Tibial nerve (tissue), 4 donors: ENCODE measurements around the gene PLPP1. TPM values are rescaled to one million over a fixed set of nuclear protein-coding genes. Genes with fewer than 3 reads are reported as not detected.

Experiments
- DNase-seq, 2 donors: peaks; one replicate each; pipeline ENCODE4 v3.0.0-alpha.2; 2019; ENCODE audit warnings: low spot score in 2 of 2
- H3K27ac ChIP-seq, 4 donors: fragments of 200-600 bp; sonication (generic) in 3 of 4; one replicate each; pipeline ENCODE4 v1.5.1; 2017 to 2019; ENCODE audit warnings: mild to moderate bottlenecking in 1 of 4
- H3K27me3 ChIP-seq, 2 donors: fragments of 200-600 bp; sonication (generic) in 1 of 2; one replicate each; pipeline versions ENCODE4 v1.5.1 to v1.6.0; 2017 to 2019
- H3K36me3 ChIP-seq, 3 donors: fragments of 200-600 bp; sonication (generic); one replicate each; pipeline ENCODE4 v1.5.1; 2018 to 2019
- H3K4me1 ChIP-seq, 4 donors: fragments of 200-600 bp; sonication (generic) in 3 of 4; one replicate each; pipeline ENCODE4 v1.5.1; 2017 to 2019
- H3K4me3 ChIP-seq, 4 donors: fragments of 200-600 bp; sonication (generic) in 3 of 4; one replicate each; pipeline ENCODE4 v1.5.1; 2017 to 2019; ENCODE audit warnings: mild to moderate bottlenecking in 1 of 4, moderate library complexity in 1 of 4
- H3K9me3 ChIP-seq, 4 donors: fragments of 200-600 bp; sonication (generic) in 3 of 4; one replicate each; pipeline ENCODE4 v1.5.1; 2017 to 2019
- EP300 ChIP-seq, 2 donors: sonication (generic); formaldehyde crosslinking; IDR thresholded peaks; one replicate each; pipeline ENCODE4 v1.6.1; 2017; ENCODE audit warnings: antibody characterized with exemption in 2 of 2, mild to moderate bottlenecking in 1 of 2
- POLR2A ChIP-seq, 2 donors: fragments of 450-650 bp; IDR thresholded peaks; one replicate each; pipeline ENCODE4 v1.6.1; 2017; ENCODE audit warnings: antibody characterized with exemption in 2 of 2, mild to moderate bottlenecking in 2 of 2, moderate library complexity in 2 of 2
- WGBS, 2 donors: methylation state at CpG; one replicate each; pipeline ENCODE4 v1.1.5; 2018; 5-methylcytosine and 5-hydroxymethylcytosine counted together
- total RNA-seq, 4 donors: library from RNA; depleted of rRNA; stranded (reverse); fragments of >200 nt; gene quantifications; one replicate each; pipeline ENCODE4 v1.1.0, GENCODE V29; 2016
- TF ChIP-seq, protein P1 (sequence below), 5 experiments: fragments of 200-600 bp in 3 of 5; fragments of 450-650 bp in 2 of 5; sonication (generic) in 3 of 5; IDR thresholded peaks; one replicate each; pipeline ENCODE4 v1.5.1; 2016 to 2019; ENCODE audit warnings: antibody characterized with exemption in 5 of 5, mild to moderate bottlenecking in 3 of 5, moderate library complexity in 2 of 5

PLPP1 gene
- total RNA-seq, 4 donors from 2014 or later = 380 to 568 (median 427) TPM

DNA sequence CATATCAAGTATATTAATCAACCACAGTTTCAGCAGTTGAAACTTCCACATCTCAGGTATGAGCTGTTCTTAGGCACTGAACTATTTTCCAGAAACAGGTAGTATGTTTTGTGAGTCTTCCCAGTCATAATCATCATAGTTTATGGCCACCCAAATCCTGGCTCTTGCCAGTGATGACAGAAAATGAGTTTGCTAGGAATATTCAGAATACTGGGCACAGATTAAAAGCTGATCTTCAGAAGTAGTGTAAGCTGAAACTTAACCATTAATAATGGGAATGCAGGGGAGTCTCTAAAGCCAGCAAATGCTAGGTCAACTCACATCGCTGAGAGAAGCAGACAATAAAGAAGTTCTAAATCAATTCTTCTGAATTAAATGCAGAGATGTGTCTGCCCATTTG, 64.5 kb downstream of the PLPP1 start:
- TF ChIP-seq POLR2A (IDR thresholded peaks at IDR 0.05) (no peak), EP300 (IDR thresholded peaks at IDR 0.05) (no peak)
- TF ChIP-seq, protein P1, sequence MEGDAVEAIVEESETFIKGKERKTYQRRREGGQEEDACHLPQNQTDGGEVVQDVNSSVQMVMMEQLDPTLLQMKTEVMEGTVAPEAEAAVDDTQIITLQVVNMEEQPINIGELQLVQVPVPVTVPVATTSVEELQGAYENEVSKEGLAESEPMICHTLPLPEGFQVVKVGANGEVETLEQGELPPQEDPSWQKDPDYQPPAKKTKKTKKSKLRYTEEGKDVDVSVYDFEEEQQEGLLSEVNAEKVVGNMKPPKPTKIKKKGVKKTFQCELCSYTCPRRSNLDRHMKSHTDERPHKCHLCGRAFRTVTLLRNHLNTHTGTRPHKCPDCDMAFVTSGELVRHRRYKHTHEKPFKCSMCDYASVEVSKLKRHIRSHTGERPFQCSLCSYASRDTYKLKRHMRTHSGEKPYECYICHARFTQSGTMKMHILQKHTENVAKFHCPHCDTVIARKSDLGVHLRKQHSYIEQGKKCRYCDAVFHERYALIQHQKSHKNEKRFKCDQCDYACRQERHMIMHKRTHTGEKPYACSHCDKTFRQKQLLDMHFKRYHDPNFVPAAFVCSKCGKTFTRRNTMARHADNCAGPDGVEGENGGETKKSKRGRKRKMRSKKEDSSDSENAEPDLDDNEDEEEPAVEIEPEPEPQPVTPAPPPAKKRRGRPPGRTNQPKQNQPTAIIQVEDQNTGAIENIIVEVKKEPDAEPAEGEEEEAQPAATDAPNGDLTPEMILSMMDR (IDR thresholded peaks at IDR 0.05) = no peak
- Histone ChIP-seq H3K27me3 (no peaks in the 10 kb centered on the region), H3K36me3 (peaks cover 0 to 17% (median 0%) of the 10 kb centered on the region in 3 donors), H3K27ac (no peak overlapping the region), H3K4me1 (peaks cover 0 to 11% (median 3%) of the 10 kb centered on the region in 4 donors), H3K4me3 (no peak overlapping the region), H3K9me3 (no peaks in the 10 kb centered on the region)
- 83 to 95% methylated on average over 1 of the region's 1 CpG for WGBS, 2 donors
- DNase-seq = no peak

DNA sequence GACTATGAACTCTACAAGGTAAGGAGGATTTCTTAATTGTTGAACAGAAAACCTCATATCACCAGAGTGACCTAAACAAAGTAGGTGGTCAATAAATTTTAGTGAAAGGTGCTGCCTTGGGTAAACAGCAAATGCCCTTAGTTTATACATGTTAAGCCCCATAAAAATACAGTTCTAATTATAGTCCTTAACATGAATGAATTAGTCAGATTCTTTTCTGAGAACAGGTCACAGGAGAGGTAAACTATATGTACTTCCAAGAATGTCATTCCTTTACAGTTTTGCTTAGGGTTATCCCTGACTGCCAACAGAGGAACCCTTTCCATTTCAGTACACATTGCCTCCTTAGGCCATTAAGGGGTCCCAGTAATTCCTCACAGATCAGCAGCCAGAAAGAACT, 64.9 kb downstream of the PLPP1 start:
- TF ChIP-seq EP300 (IDR thresholded peaks at IDR 0.05) (no peak), POLR2A (IDR thresholded peaks at IDR 0.05) (no peak)
- TF ChIP-seq, protein P1 (IDR thresholded peaks at IDR 0.05) = no peak
- Histone ChIP-seq H3K9me3 (no peaks in the 10 kb centered on the region), H3K27ac (no peak overlapping the region), H3K4me1 (peaks cover 0 to 11% (median 3%) of the 10 kb centered on the region in 4 donors), H3K4me3 (no peak overlapping the region), H3K36me3 (peaks cover 0 to 21% (median 0%) of the 10 kb centered on the region in 3 donors), H3K27me3 (no peaks in the 10 kb centered on the region)
- DNase-seq = no peak

GRCh38 chr5:55467862-55468551, 66.8 kb downstream of the PLPP1 start:
- TF ChIP-seq, protein P1 (IDR thresholded peaks at IDR 0.05) = no peak
- no peak for TF ChIP-seq POLR2A (IDR thresholded peaks at IDR 0.05)

DNA sequence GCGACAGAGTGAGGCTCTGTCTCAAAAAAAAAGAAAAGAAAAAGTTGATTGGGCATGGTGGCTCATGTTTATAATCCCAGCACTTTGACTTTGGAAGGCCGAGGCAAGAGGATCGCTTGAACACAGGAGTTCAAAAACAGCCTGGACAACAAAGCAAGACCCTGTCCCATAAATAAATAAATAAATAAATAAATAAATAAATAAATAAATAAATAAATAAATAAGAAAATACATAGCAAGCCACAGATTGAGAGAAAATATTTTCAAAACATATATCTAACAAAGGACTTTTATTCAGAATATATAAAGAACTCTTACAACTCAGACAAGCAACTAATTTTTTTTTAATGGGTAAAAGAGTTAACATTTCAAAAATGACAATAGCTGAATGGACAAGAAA, 71.2 kb downstream of the PLPP1 start:
- TF ChIP-seq, protein P1 (IDR thresholded peaks at IDR 0.05) = no peak
- TF ChIP-seq EP300 (IDR thresholded peaks at IDR 0.05) (no peak), POLR2A (IDR thresholded peaks at IDR 0.05) (no peak)
- Histone ChIP-seq H3K9me3 (no peaks in the 10 kb centered on the region), H3K36me3 (peaks cover 0 to 39% (median 0%) of the 10 kb centered on the region in 3 donors), H3K4me1 (peaks cover 0 to 24% (median 3%) of the 10 kb centered on the region in 4 donors), H3K4me3 (no peak overlapping the region), H3K27me3 (no peaks in the 10 kb centered on the region), H3K27ac (no peak overlapping the region)
- DNase-seq = no peak
- WGBS, 2 donors = 72 to 85% methylated on average over 3 of the region's 3 CpGs

More at GRCh38 chr5:55467862-55468551, 66.8 kb downstream of the PLPP1 start:
- Histone ChIP-seq H3K27me3 (no peaks in the 10 kb centered on the region), H3K9me3 (no peaks in the 10 kb centered on the region), H3K27ac (peak overlapping the region in 2 of 4 donors; percentile 9 to 47), H3K36me3 (peaks cover 0 to 28% (median 0%) of the 10 kb centered on the region in 3 donors), H3K4me1 (peaks cover 0 to 11% (median 3%) of the 10 kb centered on the region in 4 donors), H3K4me3 (no peak overlapping the region)
- DNase-seq = no peak
- WGBS, 2 donors = 61 to 65% methylated on average over 5 of the region's 5 CpGs

DNA sequence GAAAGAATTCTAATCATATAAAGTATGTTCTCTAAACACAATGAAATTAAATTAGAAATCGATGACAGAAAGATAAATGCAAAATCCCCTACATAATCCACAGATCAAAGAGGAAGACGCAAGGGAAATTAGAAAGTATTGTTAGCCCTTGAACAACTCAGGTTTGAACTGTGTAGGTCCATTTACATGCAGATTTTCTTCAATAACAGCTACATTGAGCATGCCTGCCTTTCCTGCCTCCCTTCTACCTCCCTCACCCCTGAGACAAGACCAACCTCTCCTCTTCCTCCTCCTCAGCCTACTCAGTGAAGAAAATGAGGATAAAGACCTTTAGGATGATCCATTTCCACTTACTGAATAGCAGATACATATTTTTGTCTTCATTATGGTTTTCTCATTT, 75.2 kb downstream of the PLPP1 start:
- Histone ChIP-seq H3K9me3 (no peaks in the 10 kb centered on the region), H3K27ac (no peak overlapping the region), H3K4me1 (peaks cover 0 to 16% (median 2%) of the 10 kb centered on the region in 4 donors), H3K4me3 (no peak overlapping the region), H3K36me3 (peaks cover 0 to 28% (median 0%) of the 10 kb centered on the region in 3 donors), H3K27me3 (no peaks in the 10 kb centered on the region)
- DNase-seq = no peak
- TF ChIP-seq EP300 (IDR thresholded peaks at IDR 0.05) (no peak), POLR2A (IDR thresholded peaks at IDR 0.05) (no peak)
- TF ChIP-seq, protein P1 (IDR thresholded peaks at IDR 0.05) = no peak
- 92 to 94% methylated on average over 2 of the region's 2 CpGs for WGBS, 2 donors
